ENCODE data around the gene ARHGEF37. TPM values are rescaled to one million over a fixed set of nuclear protein-coding genes. Genes with fewer than 3 reads are reported as not detected.

The ARHGEF37 gene
- total RNA-seq, 1 experiment from 2014 or later, result 16.1 TPM

GRCh38 chr5:149540089-149540488, 41.2 kb upstream of the ARHGEF37 start:
- BruUV-seq (replicated peaks), result no TSS peak
- Mint-ChIP-seq H3K9me3 (ENCODE audit: low read depth, unreplicated experiment) (no peaks in the 10 kb centered on the region), H3K4me1 (ENCODE audit: low read depth, unreplicated experiment) (peaks cover 27% of the 10 kb centered on the region), H3K27ac (ENCODE audit: unreplicated experiment) (no peak overlapping the region), H3K4me3 (ENCODE audit: low read depth, unreplicated experiment) (no peak overlapping the region), H3K36me3 (ENCODE audit: insufficient read depth, unreplicated experiment) (peaks cover 78% of the 10 kb centered on the region), H3K27me3 (ENCODE audit: unreplicated experiment) (no peaks in the 10 kb centered on the region)
- no peak for DNase-seq
- CTCF ChIA-PET, result interaction anchor here (0.6 to 1.1 kb wide), 2 partner anchors 12 to 130 kb away, joined by 3 to 4 read pairs; no protein-coding TSS in a partner anchor
- intact Hi-C loops (cut with micrococcal nuclease; ENCODE audit: unreplicated experiment), result loop anchor here (2.0 kb wide), 1 partner anchor 13 kb away; no protein-coding TSS in a partner anchor
- no peak for TF ChIP-seq CTCF (IDR thresholded peaks at IDR 0.05; ENCODE audit: unreplicated experiment)

GRCh38 chr5:149541893-149542292, 39.4 kb upstream of the ARHGEF37 start:
- intact Hi-C loops (cut with micrococcal nuclease; ENCODE audit: unreplicated experiment), result loop anchor here (2.0 kb wide), 1 partner anchor 15 kb away; no protein-coding TSS in a partner anchor
- DNase-seq, result no peak
- peaks cover 40% of the 10 kb centered on the region for H3K4me1 Mint-ChIP-seq (ENCODE audit: low read depth, unreplicated experiment)
- H3K27ac Mint-ChIP-seq (ENCODE audit: unreplicated experiment), result no peak overlapping the region
- no peaks in the 10 kb centered on the region for H3K27me3 Mint-ChIP-seq (ENCODE audit: unreplicated experiment)
- H3K9me3 Mint-ChIP-seq (ENCODE audit: low read depth, unreplicated experiment), result no peaks in the 10 kb centered on the region
- BruUV-seq (replicated peaks), result no TSS peak
- H3K4me3 Mint-ChIP-seq (ENCODE audit: low read depth, unreplicated experiment), result no peak overlapping the region
- peaks cover 83% of the 10 kb centered on the region for H3K36me3 Mint-ChIP-seq (ENCODE audit: insufficient read depth, unreplicated experiment)
- TF ChIP-seq CTCF (IDR thresholded peaks at IDR 0.05; ENCODE audit: unreplicated experiment), result no peak
- CTCF ChIA-PET, result no interaction called here

- peak overlapping the region; percentile 59 for H3K27ac Mint-ChIP-seq (ENCODE audit: unreplicated experiment)
- no TSS peak for BruUV-seq (replicated peaks)
Observed at GRCh38 chr5:149543361-149544027, 37.8 kb upstream of the ARHGEF37 start.

GRCh38 chr5:149544028-149544420, 37.3 kb upstream of the ARHGEF37 start:
- H3K4me3 Mint-ChIP-seq (ENCODE audit: low read depth, unreplicated experiment), result no peak overlapping the region
- peaks cover 87% of the 10 kb centered on the region for H3K36me3 Mint-ChIP-seq (ENCODE audit: insufficient read depth, unreplicated experiment)
- peak overlapping the region; percentile 59 for H3K27ac Mint-ChIP-seq (ENCODE audit: unreplicated experiment)
- no TSS peak for BruUV-seq (replicated peaks)
- intact Hi-C loops (cut with micrococcal nuclease; ENCODE audit: unreplicated experiment), result no loop called here
- no peaks in the 10 kb centered on the region for H3K27me3 Mint-ChIP-seq (ENCODE audit: unreplicated experiment)
- CTCF ChIA-PET, result interaction anchor here (0.8 kb wide), 1 partner anchor 37 kb away, joined by 3 read pairs; no protein-coding TSS in a partner anchor
- no peak for TF ChIP-seq CTCF (IDR thresholded peaks at IDR 0.05; ENCODE audit: unreplicated experiment)
- no peak for DNase-seq
- H3K4me1 Mint-ChIP-seq (ENCODE audit: low read depth, unreplicated experiment), result peaks cover 47% of the 10 kb centered on the region
- no peaks in the 10 kb centered on the region for H3K9me3 Mint-ChIP-seq (ENCODE audit: low read depth, unreplicated experiment)

More at GRCh38 chr5:149543361-149544027, 37.8 kb upstream of the ARHGEF37 start:
- no peaks in the 10 kb centered on the region for H3K27me3 Mint-ChIP-seq (ENCODE audit: unreplicated experiment)
- intact Hi-C loops (cut with micrococcal nuclease; ENCODE audit: unreplicated experiment), result no loop called here
- H3K4me3 Mint-ChIP-seq (ENCODE audit: low read depth, unreplicated experiment), result no peak overlapping the region
- H3K4me1 Mint-ChIP-seq (ENCODE audit: low read depth, unreplicated experiment), result peaks cover 47% of the 10 kb centered on the region
- DNase-seq, result no peak
- H3K36me3 Mint-ChIP-seq (ENCODE audit: insufficient read depth, unreplicated experiment), result peaks cover 83% of the 10 kb centered on the region
- CTCF ChIA-PET, result interaction anchor here (0.8 to 1.2 kb wide), 2 partner anchors 15 to 36 kb away, joined by 3 to 5 read pairs; no protein-coding TSS in a partner anchor
- no peaks in the 10 kb centered on the region for H3K9me3 Mint-ChIP-seq (ENCODE audit: low read depth, unreplicated experiment)
- TF ChIP-seq CTCF (IDR thresholded peaks at IDR 0.05; ENCODE audit: unreplicated experiment), result no peak

Measured in Calu3 (cell line).